ENCODE data around the gene CILP.

The CILP gene, protein sequence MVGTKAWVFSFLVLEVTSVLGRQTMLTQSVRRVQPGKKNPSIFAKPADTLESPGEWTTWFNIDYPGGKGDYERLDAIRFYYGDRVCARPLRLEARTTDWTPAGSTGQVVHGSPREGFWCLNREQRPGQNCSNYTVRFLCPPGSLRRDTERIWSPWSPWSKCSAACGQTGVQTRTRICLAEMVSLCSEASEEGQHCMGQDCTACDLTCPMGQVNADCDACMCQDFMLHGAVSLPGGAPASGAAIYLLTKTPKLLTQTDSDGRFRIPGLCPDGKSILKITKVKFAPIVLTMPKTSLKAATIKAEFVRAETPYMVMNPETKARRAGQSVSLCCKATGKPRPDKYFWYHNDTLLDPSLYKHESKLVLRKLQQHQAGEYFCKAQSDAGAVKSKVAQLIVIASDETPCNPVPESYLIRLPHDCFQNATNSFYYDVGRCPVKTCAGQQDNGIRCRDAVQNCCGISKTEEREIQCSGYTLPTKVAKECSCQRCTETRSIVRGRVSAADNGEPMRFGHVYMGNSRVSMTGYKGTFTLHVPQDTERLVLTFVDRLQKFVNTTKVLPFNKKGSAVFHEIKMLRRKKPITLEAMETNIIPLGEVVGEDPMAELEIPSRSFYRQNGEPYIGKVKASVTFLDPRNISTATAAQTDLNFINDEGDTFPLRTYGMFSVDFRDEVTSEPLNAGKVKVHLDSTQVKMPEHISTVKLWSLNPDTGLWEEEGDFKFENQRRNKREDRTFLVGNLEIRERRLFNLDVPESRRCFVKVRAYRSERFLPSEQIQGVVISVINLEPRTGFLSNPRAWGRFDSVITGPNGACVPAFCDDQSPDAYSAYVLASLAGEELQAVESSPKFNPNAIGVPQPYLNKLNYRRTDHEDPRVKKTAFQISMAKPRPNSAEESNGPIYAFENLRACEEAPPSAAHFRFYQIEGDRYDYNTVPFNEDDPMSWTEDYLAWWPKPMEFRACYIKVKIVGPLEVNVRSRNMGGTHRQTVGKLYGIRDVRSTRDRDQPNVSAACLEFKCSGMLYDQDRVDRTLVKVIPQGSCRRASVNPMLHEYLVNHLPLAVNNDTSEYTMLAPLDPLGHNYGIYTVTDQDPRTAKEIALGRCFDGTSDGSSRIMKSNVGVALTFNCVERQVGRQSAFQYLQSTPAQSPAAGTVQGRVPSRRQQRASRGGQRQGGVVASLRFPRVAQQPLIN

DNA sequence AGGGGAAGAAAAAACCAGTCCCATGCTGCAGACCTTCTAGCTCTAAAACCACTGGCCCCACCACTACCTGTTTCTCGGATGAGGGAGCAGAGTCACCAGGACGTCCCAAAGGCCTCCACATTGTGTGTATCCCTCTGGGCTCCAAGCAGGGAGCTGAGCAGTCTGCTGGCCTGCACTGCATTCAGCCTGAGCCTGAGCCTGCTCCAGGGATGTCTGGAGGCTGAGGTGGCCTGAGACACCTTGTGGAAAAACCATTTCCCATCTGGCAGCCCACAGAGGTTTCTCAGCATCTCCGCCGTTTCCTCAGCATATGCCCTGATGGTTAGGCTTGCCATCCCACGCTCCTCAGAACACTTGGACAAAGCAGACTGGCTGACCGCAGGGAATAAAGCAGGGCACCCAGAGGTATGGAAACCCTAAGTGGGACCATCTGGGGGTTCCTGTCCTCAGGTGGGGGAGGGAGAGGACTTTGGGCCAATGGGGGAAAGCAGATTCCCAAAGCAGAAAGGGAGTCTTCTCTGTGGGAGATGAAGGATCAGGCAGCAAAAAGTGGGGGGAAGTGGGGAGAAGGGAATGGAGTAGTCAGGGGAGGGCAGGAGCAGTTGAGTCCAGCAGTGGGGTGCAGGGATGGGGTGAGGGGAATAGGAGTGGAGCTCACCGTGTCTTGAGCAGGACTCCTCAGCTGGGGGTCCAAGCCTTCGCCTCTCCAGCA is at the start of gene CILP:
Gene CILP, minus strand, starts transcription at position 704 of the 712 bp plus-strand sequence. CDS start 1,718 bp downstream, outside the sequence.
- no peak within 1 kb of the TSS for H3K4me3 ChIP-seq (ENCODE audit: low read length)
- DNase-seq (ENCODE audit: low read depth), result no peak
- TF ChIP-seq, protein P1, sequence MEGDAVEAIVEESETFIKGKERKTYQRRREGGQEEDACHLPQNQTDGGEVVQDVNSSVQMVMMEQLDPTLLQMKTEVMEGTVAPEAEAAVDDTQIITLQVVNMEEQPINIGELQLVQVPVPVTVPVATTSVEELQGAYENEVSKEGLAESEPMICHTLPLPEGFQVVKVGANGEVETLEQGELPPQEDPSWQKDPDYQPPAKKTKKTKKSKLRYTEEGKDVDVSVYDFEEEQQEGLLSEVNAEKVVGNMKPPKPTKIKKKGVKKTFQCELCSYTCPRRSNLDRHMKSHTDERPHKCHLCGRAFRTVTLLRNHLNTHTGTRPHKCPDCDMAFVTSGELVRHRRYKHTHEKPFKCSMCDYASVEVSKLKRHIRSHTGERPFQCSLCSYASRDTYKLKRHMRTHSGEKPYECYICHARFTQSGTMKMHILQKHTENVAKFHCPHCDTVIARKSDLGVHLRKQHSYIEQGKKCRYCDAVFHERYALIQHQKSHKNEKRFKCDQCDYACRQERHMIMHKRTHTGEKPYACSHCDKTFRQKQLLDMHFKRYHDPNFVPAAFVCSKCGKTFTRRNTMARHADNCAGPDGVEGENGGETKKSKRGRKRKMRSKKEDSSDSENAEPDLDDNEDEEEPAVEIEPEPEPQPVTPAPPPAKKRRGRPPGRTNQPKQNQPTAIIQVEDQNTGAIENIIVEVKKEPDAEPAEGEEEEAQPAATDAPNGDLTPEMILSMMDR (IDR thresholded peaks at IDR 0.05; ENCODE audit: insufficient read depth, low read depth, low read length, missing control alignments), result no peak

DNA sequence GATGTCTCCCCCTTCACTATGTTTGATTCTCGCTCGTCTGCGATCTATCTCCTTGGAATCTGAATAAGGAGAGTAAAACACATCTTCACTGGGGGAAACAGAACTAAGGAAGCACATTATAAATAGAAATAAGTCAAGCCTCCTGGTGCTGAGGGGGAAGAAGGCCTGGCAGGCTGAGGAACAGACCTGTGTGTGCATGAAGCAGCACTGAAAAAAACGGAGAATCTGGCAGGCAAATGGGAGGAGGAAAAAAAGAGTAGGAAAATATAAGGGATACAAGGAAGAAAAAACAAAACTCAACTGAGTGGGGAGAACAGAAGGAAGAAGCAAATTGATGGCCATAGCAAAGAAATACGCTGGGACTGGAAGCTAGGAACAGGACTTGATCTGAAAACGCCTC is 49.7 kb upstream of the CILP start:
- TF ChIP-seq, protein P1 (IDR thresholded peaks at IDR 0.05; ENCODE audit: insufficient read depth, low read depth, low read length, missing control alignments), result no peak
- DNase-seq (ENCODE audit: low read depth), result no peak
- no peak overlapping the region for H3K4me3 ChIP-seq (ENCODE audit: low read length)

DNA sequence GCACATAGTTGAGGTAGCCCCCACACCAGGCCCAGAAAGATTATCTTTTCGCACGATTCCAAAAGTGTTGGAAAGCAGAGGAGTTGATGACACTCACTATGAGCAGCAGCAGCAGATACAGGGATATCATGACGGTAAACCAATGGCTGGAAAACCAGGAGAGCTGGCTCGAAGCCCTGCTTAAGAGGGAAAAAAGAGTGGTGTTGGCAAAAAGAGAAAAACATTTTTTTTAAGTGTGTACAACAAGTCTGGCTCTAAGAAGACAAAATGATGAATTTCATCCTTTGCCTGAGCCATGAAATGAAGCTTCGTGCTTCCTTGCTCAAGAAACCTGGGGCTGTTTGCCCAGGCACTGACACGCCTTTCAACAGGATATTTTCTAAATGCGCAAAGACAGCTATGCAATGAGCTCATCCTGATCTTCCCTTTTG is 48.1 kb upstream of the CILP start:
- TF ChIP-seq, protein P1 (IDR thresholded peaks at IDR 0.05; ENCODE audit: insufficient read depth, low read depth, low read length, missing control alignments), result no peak
- no peak overlapping the region for H3K4me3 ChIP-seq (ENCODE audit: low read length)
- DNase-seq (ENCODE audit: low read depth), result no peak

DNA sequence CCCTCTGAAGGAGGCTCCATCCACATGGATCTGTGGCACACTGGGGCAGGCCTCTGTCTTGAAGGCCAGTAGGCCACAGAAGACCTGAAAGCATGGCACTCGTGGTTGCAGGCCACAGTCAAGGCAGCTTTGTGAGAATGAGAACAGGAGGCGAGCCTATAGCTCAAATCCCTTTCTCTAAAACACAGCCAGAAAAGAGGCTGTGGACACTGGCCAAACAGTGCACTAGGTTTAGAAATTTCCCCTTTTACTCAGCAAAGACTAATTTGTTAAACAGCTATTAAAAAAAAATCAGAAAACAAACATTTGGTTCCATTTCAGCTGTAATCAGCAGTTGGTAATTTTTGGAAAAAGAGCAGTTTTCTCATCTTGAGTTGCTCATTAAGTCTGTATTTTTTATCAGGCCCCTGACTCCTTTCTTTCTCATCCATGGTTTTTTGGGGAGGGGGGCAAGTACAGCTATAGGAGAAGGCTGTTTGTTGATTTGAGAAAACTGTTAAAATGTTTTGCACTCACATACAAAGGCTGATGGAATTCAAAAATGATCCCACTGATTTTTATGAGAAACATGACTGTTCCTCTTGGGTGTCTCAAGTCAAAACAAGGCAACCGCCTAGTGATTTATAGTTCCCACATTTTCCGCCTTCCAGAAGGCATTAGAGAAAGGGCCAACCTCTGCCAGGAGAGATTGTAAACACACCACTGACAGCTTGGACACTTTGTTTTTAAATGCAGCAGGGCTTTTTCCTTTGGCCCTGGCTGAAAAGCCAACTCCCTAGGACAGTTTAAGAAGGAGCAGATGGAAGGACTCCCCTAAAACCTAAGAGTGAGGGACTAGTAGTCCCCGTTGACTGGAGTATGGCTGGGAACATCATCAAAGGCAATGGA is 47.3 kb upstream of the CILP start:
- TF ChIP-seq, protein P1 (IDR thresholded peaks at IDR 0.05; ENCODE audit: insufficient read depth, low read depth, low read length, missing control alignments), result no peak
- no peak for DNase-seq (ENCODE audit: low read depth)

DNA sequence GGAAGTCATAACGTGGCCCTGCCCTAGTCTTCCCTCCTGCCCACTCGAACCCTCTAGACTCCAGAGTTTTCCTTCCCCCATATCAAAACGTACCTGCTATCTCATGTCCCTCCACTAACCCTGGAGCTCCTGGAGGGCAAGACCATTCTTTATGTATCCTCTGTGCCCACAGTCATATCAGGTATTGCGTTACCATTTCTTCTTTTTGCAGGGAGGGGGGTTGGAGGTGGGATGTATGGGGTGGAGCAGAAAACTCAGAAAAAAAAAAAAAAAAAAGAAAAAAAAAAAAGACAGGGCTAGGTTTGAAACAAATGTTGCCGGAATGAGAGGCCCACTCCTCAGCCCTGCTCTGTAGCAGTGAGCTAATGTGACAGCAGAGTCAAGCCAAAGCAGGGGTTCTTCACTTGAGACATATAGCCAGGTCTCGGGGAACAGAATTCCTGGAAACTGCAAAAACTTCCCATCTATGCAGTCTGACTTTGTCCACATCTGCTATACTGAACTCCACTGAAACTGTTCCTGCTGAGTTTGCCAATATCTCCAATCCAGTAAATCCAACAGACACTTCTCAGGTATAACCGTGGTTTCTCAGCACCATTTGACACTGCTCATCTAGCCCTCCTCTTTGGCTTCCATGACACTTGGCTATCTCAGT is 44.3 kb upstream of the CILP start:
- DNase-seq (ENCODE audit: low read depth), result no peak
- TF ChIP-seq, protein P1 (IDR thresholded peaks at IDR 0.05; ENCODE audit: insufficient read depth, low read depth, low read length, missing control alignments), result no peak
- H3K4me3 ChIP-seq (ENCODE audit: low read length), result no peak overlapping the region

More for the DNA sequence above, 47.3 kb upstream of the CILP start:
- H3K4me3 ChIP-seq (ENCODE audit: low read length), result no peak overlapping the region
